AG09319 (cell line): ENCODE results near the gene ZMIZ1.

Experiments
- DNase-seq: peaks from one replicate; pipeline ENCODE4 v3.0.0-alpha.2; 2010; ENCODE audit warnings: low read depth; ENCODE audit errors: extremely low read depth
- TF ChIP-seq, protein P1 (sequence below): IDR thresholded peaks from 2 replicates; pipeline ENCODE4 v1.5.1; 2011; ENCODE audit warnings: low read depth, mild to moderate bottlenecking, inconsistent platforms, low read length, moderate library complexity

Gene ZMIZ1

DNA sequence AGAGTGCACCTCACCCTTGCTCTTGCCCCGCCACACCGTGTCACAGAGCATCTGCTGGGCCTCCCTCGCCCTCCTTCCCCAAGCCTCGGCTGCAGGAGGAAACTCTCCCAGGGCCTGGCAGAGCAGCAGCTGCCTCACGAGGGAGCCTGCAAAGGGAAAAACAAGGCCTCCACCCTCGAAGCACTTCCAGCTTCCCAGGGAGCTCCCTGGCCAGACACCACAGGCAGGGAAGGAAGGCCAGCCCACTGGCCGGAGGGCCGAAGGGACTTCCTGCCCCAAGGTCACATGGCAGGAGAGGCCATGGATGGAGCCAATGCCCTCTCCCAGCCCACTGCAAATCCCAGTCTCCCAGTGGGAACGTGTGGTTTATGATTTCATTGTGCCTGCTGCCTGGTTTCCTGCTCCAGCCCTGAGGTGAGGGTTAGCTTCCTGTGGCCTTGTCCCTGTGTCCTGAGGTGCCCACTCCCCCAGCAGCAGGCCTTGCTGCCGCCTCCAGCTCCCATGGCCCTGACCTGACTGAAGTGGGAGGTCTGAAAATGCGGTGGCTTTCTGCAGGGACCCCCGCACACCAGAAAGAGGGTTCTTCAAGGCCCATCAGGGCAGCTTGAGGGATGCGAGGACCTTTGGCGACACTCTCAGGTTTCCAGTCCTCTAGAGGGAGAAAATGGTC is 178.0 kb downstream of the ZMIZ1 start:
- TF ChIP-seq, protein P1, sequence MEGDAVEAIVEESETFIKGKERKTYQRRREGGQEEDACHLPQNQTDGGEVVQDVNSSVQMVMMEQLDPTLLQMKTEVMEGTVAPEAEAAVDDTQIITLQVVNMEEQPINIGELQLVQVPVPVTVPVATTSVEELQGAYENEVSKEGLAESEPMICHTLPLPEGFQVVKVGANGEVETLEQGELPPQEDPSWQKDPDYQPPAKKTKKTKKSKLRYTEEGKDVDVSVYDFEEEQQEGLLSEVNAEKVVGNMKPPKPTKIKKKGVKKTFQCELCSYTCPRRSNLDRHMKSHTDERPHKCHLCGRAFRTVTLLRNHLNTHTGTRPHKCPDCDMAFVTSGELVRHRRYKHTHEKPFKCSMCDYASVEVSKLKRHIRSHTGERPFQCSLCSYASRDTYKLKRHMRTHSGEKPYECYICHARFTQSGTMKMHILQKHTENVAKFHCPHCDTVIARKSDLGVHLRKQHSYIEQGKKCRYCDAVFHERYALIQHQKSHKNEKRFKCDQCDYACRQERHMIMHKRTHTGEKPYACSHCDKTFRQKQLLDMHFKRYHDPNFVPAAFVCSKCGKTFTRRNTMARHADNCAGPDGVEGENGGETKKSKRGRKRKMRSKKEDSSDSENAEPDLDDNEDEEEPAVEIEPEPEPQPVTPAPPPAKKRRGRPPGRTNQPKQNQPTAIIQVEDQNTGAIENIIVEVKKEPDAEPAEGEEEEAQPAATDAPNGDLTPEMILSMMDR = no peak; the same call in 1 of the 2 replicates
- DNase-seq = no peak

DNA sequence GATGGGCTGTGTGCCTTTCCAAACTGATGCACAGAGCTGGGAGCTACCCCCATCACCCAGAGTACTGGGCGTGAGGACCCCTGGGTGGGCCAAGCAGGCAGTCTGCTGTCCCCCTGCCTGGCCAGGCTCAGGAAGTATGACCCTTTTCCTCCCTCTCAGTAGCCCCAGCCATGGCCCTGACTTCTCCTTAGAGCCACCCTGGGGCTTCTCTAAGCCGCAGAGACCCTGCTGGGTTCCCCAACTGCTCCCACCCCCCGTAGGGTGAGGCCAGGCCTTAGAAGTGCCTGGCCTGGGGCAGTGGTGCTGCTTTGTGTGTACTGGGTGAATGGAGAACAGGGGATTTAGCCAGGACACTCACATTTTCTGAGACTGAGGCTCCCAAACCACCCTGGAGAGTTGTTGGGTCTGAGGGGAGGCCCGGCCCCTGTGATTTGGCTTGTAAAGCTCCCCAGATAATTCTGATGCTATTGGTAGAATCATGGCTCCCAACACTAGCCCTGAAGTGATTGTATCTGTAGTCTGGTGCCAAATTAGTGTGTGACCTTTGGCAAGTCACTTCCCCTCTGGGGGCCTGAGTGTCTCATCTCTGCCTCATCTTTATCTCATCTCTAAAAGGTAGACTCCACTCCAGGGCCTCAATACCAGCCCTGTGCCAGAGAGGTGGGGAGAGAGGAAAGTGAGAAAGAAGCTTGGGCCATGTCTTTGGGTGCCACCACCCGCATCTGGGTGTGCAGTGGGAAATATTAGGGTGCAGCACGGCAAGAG is 178.8 kb downstream of the ZMIZ1 start:
- no peak for DNase-seq
- TF ChIP-seq, protein P1 = no peak

DNA sequence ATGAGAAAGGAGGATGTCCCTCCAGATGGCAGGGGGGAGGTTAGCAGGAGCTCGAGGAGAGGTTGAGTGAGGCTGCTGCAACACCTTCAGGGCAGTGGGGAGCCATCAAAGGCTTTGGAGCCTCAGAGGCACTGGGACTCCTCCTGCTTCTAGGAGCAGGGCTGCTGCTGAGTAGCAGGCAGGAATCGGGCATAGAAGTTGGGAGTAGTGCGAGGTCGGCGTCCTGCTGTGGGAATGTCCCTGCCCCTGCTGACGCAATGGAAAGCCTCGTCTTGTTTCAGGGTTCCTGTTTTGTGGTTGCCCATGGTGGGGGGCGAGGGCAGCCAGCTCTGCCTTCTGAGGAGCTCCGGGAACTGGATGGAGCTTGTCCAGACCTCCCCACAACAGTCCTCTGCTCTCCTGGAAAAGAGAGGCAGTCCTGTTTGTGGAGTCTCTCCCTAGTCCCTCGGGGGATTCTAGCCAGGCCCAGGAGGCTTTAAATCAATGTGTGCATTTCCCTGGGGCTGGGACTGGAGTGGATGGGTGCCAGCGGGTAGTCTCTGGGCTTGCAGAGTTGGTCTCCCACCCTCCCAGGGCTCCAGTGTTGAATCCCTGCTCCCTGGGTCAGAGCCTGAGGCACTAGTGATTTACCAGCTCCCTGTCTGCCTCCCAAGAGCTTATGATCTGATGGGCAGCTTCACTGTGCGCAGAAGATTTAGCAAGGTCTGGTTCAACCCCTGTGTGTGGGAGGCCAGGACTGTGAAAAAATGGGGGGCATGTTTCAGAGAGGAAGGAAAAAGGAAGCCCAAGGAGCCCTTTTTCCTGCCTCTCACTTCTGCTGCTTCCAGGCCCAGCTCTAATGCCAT is 179.8 kb downstream of the ZMIZ1 start:
- DNase-seq = no peak
- TF ChIP-seq, protein P1 = no peak

DNA sequence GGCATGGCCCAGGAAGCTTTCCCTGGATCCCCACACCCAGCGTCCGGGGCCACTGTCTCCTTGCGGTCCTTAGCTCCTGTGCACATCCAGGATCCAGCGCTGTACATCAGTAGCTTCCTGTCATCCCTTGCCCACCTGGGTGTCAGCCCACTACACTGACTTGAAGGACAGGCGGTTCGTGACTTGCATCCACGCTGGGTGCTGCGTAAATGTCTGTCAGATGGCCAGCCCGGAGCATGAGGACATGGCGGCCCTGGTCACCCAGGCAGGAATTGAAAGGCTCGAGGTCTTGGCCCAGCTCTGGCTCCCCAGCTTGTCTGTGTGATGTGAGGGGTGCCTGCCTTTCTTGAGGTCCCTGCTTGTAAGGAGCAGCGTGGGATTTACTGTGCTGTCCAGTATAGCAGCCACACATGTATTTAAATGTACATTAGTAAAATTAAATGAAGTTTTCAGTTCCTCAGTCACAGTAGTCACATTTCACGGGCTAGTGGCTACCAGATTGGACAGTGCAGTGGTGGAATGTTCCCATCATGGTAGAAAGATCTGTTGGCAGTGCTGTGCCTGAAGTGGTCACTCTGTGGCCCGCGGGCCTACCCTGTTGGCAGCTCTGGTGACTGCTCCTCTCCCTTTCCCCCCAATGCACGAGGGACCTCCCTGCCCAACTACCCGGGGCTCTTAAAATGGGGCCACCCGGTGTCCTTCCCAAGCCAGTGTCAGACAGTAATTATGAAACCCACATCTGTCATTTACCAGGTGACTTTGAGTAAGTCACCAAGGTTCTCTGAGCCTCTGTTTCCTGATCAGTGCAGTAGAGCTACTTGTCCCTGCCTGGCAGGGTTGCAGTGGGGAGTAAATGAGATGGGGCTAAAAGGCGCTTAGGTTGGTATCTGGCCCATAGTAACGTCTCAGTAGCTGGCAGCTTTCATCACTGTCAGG is 180.7 kb downstream of the ZMIZ1 start:
- TF ChIP-seq, protein P1 = no peak
- DNase-seq = no peak

DNA sequence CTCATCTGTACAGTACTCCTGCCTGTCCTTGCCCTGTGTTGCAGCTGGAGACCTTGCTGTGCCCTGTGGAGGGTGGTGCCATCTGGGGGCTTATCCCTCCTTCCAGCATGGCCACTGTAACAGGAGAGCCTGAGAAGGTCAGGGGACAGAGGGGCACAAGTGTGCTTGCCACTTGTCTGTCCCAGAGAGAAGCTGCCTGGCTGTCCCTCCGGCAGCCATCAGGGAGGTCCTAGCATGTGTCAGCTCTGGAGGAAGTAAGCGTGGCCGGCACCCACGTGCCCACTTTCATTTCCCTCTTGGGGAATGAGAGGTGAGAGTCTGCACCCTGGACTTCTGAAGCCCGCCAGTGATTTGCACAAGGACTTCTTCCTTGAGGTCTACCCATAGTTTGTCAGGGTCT is 181.5 kb downstream of the ZMIZ1 start:
- TF ChIP-seq, protein P1 = no peak
- no peak for DNase-seq

DNA sequence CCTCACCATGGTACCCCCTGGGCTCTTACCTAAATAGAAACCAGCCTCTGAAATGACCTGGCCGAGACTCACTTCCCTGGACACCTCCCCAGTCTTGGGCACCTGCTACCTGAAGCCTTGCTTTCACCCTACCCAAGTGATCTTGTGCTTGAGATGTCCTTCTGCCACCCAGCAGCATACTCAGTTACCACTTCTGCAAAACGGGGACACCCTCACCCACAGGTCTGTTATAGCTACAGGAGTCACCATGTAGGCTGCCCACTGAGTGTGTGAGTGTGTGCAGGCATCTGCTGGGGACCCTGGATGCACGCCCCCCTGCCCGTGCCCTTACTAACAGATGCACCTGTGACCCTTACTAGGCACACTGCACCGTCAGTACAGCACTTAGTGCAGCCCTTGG is 183.7 kb downstream of the ZMIZ1 start:
- TF ChIP-seq, protein P1 = no peak
- DNase-seq = no peak
